ENCODE measurements around the gene SND1.
"Not testable (repeated sequence)": the region's sequence is repeated elsewhere in the genome, so short reads cannot be mapped to it uniquely, and the experiment has no call there.

Gene SND1

GRCh38 chr7:127824682-127825081, 172.7 kb downstream of the SND1 start:
- Mint-ChIP-seq H3K4me3 (no peak overlapping the region), H3K4me1 (peaks cover 12% of the 10 kb centered on the region), H3K27me3 (no peaks in the 10 kb centered on the region), H3K9me3 (no peaks in the 10 kb centered on the region), H3K27ac (no peak overlapping the region)
- ATAC-seq (no peak), DNase-seq (no peak)

GRCh38 chr7:127828843-127829500, 177.0 kb downstream of the SND1 start:
- Mint-ChIP-seq H3K9me3 (no peaks in the 10 kb centered on the region), H3K4me1 (no peaks in the 10 kb centered on the region), H3K27me3 (no peaks in the 10 kb centered on the region), H3K27ac (no peak overlapping the region), H3K4me3 (no peak overlapping the region)
- ATAC-seq (no peak), DNase-seq (no peak)

- Mint-ChIP-seq H3K27me3 (no peaks in the 10 kb centered on the region), H3K4me1 (no peaks in the 10 kb centered on the region), H3K4me3 (no peak overlapping the region), H3K9me3 (peaks cover 15 to 17% of the 10 kb centered on the region in 2 donors), H3K27ac (no peak overlapping the region)
- DNase-seq, result no peak
- ATAC-seq, result no peak
Observed at GRCh38 chr7:127831318-127832219, 179.6 kb downstream of the SND1 start.

GRCh38 chr7:127832592-127832991, 180.6 kb downstream of the SND1 start:
- H3K4me1 Mint-ChIP-seq, result no peaks in the 10 kb centered on the region
- no peak overlapping the region for H3K27ac Mint-ChIP-seq
- H3K27me3 Mint-ChIP-seq, result no peaks in the 10 kb centered on the region
- H3K9me3 Mint-ChIP-seq, result peaks cover 15 to 20% of the 10 kb centered on the region in 2 donors
- no peak overlapping the region for H3K4me3 Mint-ChIP-seq
- no peak for ATAC-seq
- no peak for DNase-seq

GRCh38 chr7:127833641-127834040, 181.6 kb downstream of the SND1 start:
- Mint-ChIP-seq H3K27ac (peak overlapping the region in 1 of 2 donors; percentile 91), H3K9me3 (peaks cover 22 to 27% of the 10 kb centered on the region in 2 donors), H3K4me1 (no peaks in the 10 kb centered on the region), H3K27me3 (no peaks in the 10 kb centered on the region), H3K4me3 (no peak overlapping the region)
- ATAC-seq (no peak), DNase-seq (no peak)

GRCh38 chr7:127835679-127836078, 183.7 kb downstream of the SND1 start:
- DNase-seq, result no peak
- no peaks in the 10 kb centered on the region for H3K27me3 Mint-ChIP-seq
- peaks cover 22 to 27% of the 10 kb centered on the region in 2 donors for H3K9me3 Mint-ChIP-seq
- no peaks in the 10 kb centered on the region for H3K4me1 Mint-ChIP-seq
- ATAC-seq, result no peak
- H3K27ac Mint-ChIP-seq, result no peak overlapping the region
- no peak overlapping the region for H3K4me3 Mint-ChIP-seq

- not testable (repeated sequence) for H3K4me3 Mint-ChIP-seq, H3K27me3 Mint-ChIP-seq, DNase-seq, H3K4me1 Mint-ChIP-seq, ATAC-seq
- Mint-ChIP-seq H3K27ac (peak overlapping the region in 1 of 2 donors; percentile 75), H3K9me3 (peaks cover 22 to 27% of the 10 kb centered on the region in 2 donors)
Observed at GRCh38 chr7:127837816-127838410, 185.9 kb downstream of the SND1 start.

- no peak for DNase-seq
- Mint-ChIP-seq H3K9me3 (peaks cover 22 to 27% of the 10 kb centered on the region in 2 donors), H3K27ac (no peak overlapping the region), H3K4me3 (no peak overlapping the region), H3K4me1 (no peaks in the 10 kb centered on the region), H3K27me3 (no peaks in the 10 kb centered on the region)
- ATAC-seq, result no peak
Observed at GRCh38 chr7:127838816-127839415, 186.9 kb downstream of the SND1 start.

GRCh38 chr7:127840226-127840951, 188.4 kb downstream of the SND1 start:
- no peaks in the 10 kb centered on the region for H3K4me1 Mint-ChIP-seq
- H3K27me3 Mint-ChIP-seq, result no peaks in the 10 kb centered on the region
- no peak overlapping the region for H3K4me3 Mint-ChIP-seq
- H3K9me3 Mint-ChIP-seq, result peaks cover 17 to 20% of the 10 kb centered on the region in 2 donors
- ATAC-seq, result no peak
- DNase-seq, result no peak
- H3K27ac Mint-ChIP-seq, result no peak overlapping the region

GRCh38 chr7:127844165-127844564, 192.2 kb downstream of the SND1 start:
- Mint-ChIP-seq H3K4me1 (peaks cover 12% of the 10 kb centered on the region), H3K27ac (no peak overlapping the region), H3K4me3 (no peak overlapping the region), H3K9me3 (no peaks in the 10 kb centered on the region), H3K27me3 (no peaks in the 10 kb centered on the region)
- no peak for DNase-seq
- no peak for ATAC-seq

GRCh38 chr7:127844707-127845331, 192.8 kb downstream of the SND1 start:
- peaks cover 19% of the 10 kb centered on the region for H3K4me1 Mint-ChIP-seq
- H3K27ac Mint-ChIP-seq, result no peak overlapping the region
- no peak for DNase-seq
- H3K4me3 Mint-ChIP-seq, result no peak overlapping the region
- H3K9me3 Mint-ChIP-seq, result no peaks in the 10 kb centered on the region
- no peaks in the 10 kb centered on the region for H3K27me3 Mint-ChIP-seq
- ATAC-seq, result no peak

GRCh38 chr7:127845522-127846214, 193.7 kb downstream of the SND1 start:
- peaks cover 27% of the 10 kb centered on the region for H3K4me1 Mint-ChIP-seq
- H3K27ac Mint-ChIP-seq, result no peak overlapping the region
- H3K4me3 Mint-ChIP-seq, result no peak overlapping the region
- H3K27me3 Mint-ChIP-seq, result no peaks in the 10 kb centered on the region
- ATAC-seq (no peak), DNase-seq (no peak)
- H3K9me3 Mint-ChIP-seq, result no peaks in the 10 kb centered on the region

GRCh38 chr7:127847641-127848040, 195.6 kb downstream of the SND1 start:
- DNase-seq, result no peak
- ATAC-seq, result no peak

GRCh38 chr7:127848241-127848640, 196.2 kb downstream of the SND1 start:
- H3K27ac Mint-ChIP-seq, result no peak overlapping the region
- H3K9me3 Mint-ChIP-seq, result no peaks in the 10 kb centered on the region
- H3K4me1 Mint-ChIP-seq, result peaks cover 45% of the 10 kb centered on the region
- H3K27me3 Mint-ChIP-seq, result no peaks in the 10 kb centered on the region
- H3K4me3 Mint-ChIP-seq, result no peak overlapping the region
- ATAC-seq (no peak), DNase-seq (no peak)

More at GRCh38 chr7:127847641-127848040, 195.6 kb downstream of the SND1 start:
- H3K27me3 Mint-ChIP-seq, result no peaks in the 10 kb centered on the region
- no peak overlapping the region for H3K27ac Mint-ChIP-seq
- H3K4me1 Mint-ChIP-seq, result peaks cover 39% of the 10 kb centered on the region
- H3K4me3 Mint-ChIP-seq, result no peak overlapping the region
- no peaks in the 10 kb centered on the region for H3K9me3 Mint-ChIP-seq
